GM13977 (cell line): ENCODE results near the gene PLK4.

Source experiments
- DNase-seq: peaks from one replicate; pipeline ENCODE4 v3.0.0; 2012; ENCODE audit warnings: low spot score
- in situ Hi-C: fragments of 300-500 bp; cut with MboI; formaldehyde crosslinking; loops from one replicate; pipeline ENCODE4 v1.12.0; 2022; ENCODE audit warnings: low sequenced_read_pairs, low pct_unique_long_range_greater_than_20kb, mixed read lengths, inconsistent platforms; ENCODE audit not compliant: unreplicated experiment
- TF ChIP-seq, protein P1 (sequence below): IDR thresholded peaks from 2 replicates; pipeline ENCODE4 v1.5.1; 2012; ENCODE audit warnings: mild to moderate bottlenecking, control low read depth; ENCODE audit not compliant: insufficient read depth; ENCODE audit errors: extremely low read depth, missing control alignments

The PLK4 gene

GRCh38 chr4:127880763-127881562 lies at the start of gene PLK4:
Gene PLK4 (plus strand): TSS chr4:127880893. CDS start chr4:127881135, 242 bp downstream.
- peak; percentile 93 for DNase-seq

GRCh38 chr4:127832585-127832984 lies 48.1 kb upstream of the PLK4 start:
- TF ChIP-seq, protein P1, sequence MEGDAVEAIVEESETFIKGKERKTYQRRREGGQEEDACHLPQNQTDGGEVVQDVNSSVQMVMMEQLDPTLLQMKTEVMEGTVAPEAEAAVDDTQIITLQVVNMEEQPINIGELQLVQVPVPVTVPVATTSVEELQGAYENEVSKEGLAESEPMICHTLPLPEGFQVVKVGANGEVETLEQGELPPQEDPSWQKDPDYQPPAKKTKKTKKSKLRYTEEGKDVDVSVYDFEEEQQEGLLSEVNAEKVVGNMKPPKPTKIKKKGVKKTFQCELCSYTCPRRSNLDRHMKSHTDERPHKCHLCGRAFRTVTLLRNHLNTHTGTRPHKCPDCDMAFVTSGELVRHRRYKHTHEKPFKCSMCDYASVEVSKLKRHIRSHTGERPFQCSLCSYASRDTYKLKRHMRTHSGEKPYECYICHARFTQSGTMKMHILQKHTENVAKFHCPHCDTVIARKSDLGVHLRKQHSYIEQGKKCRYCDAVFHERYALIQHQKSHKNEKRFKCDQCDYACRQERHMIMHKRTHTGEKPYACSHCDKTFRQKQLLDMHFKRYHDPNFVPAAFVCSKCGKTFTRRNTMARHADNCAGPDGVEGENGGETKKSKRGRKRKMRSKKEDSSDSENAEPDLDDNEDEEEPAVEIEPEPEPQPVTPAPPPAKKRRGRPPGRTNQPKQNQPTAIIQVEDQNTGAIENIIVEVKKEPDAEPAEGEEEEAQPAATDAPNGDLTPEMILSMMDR = no peak
- peak; percentile 19 for DNase-seq
- in situ Hi-C loops = no loop called here

More at GRCh38 chr4:127880763-127881562, at the start of gene PLK4:
- in situ Hi-C loops = no loop called here
- TF ChIP-seq, protein P1 = no peak

DNA sequence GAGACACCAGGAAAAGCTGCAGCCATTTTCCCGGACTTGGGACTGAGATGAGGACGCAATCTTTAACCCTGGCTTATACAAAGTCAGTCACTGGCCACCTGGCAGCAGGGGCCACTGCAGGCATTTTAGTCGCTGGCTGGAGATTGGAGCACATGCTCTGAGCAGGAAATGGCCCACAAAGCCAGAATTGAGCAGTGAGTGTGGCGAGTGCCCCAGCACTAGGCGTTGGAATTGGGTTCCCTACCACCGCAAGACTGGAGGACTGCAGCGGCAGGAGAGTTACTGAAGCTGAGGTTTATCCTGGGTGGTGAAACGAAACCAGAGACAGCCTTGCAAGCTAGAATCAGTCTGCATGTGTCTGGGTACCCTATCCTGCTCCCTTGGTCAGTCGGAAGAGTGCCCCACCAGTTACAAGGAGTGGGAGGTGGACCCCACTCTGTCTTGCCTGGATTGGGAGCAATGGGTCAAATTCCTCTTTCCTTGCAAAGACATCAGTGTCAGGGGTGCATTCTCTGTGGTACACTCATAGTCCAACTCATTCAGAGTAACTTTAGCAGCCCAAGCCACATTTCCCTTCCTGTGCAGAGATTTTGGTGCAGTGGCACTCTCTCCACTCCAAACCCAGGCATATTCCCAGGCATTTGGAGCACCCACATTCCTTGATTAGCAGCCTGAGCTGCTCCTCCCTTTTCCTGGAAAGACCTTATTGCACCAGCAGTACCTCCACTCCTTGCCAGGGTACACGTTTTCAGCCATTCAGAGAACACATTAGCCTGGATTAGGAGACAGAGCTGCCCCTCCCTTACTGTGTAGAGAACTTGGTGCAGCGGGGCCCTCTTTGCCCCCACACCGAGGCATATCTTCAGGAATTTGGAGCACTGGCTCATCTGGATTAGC lies 36.7 kb upstream of the PLK4 start:
- TF ChIP-seq, protein P1 = no peak
- DNase-seq = no peak
- in situ Hi-C loops = no loop called here

GRCh38 chr4:127844601-127845116 lies 36.0 kb upstream of the PLK4 start:
- TF ChIP-seq, protein P1 = no peak
- DNase-seq = no peak

GRCh38 chr4:127846061-127846460 lies 34.6 kb upstream of the PLK4 start:
- in situ Hi-C loops = no loop called here
- DNase-seq = no peak
- TF ChIP-seq, protein P1 = no peak

More at GRCh38 chr4:127844601-127845116, 36.0 kb upstream of the PLK4 start:
- in situ Hi-C loops = no loop called here

DNA sequence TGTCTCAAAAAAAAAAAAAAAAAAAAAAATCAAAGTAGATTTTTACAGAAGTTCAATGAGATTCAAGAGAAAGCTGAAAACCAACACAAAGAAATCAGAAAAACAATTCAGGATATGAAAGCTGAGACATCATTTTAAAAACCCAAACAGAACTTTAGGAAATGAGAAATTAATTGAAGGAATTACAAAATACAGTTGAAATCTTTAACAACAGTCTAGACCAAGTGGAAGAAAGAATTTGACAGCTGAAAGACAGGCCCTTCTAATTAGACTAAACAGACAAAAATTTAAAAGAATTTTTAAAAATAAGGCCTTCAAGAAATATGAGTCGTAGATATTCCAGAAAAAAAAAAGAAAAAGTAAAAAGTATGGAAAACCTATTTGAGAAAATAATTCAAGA lies 33.9 kb upstream of the PLK4 start:
- TF ChIP-seq, protein P1 = no peak
- in situ Hi-C loops = no loop called here
- no peak for DNase-seq
